Measurements from ENCODE around the gene LRCOL1.

- TF ChIP-seq CTCF (IDR thresholded peaks at IDR 0.05; ENCODE audit: borderline replicate concordance, extremely low read depth, low read length, poor library complexity, severe bottlenecking) (no peak), EZH2 (IDR thresholded peaks at IDR 0.05; ENCODE audit: borderline replicate concordance, low read depth, low read length, severe bottlenecking) (no peak)
Measured at GRCh38 chr12:132658149-132658894, 47.9 kb upstream of the LRCOL1 start.

All from DND-41 (cell line).